SH-SY5Y (cell line): Measurements from ENCODE around the gene DENND6B.

ENCODE experiments used
- GATA2 ChIP-seq: IDR thresholded peaks from 2 replicates; pipeline ENCODE4 v1.6.1; 2011; ENCODE audit warnings: mild to moderate bottlenecking, low read depth, low read length
- GATA3 ChIP-seq: IDR thresholded peaks from 2 replicates; pipeline ENCODE4 v1.6.1; 2011; ENCODE audit warnings: low read depth, mild to moderate bottlenecking, low read length, moderate library complexity

- no peak for TF ChIP-seq GATA2
- TF ChIP-seq GATA3 = no peak
These were observed 46.6 kb downstream of the DENND6B start for GRCh38 chr22:50280022-50280707.
